Measurements from ENCODE around the gene CDH5.

- no peak for TF ChIP-seq BRCA1 (CRISPR knock-in tag; IDR thresholded peaks at IDR 0.05)
- no peak for TF ChIP-seq ARNTL (CRISPR knock-in tag; IDR thresholded peaks at IDR 0.05)
- TF ChIP-seq ZNF143 (CRISPR knock-in tag; IDR thresholded peaks at IDR 0.05), result no peak
- no peak for TF ChIP-seq KLF9 (CRISPR knock-in tag; IDR thresholded peaks at IDR 0.05; ENCODE audit: low read depth)
- TF ChIP-seq HOXA7 (CRISPR knock-in tag; IDR thresholded peaks at IDR 0.05), result no peak
- TF ChIP-seq TFAP4 (IDR thresholded peaks at IDR 0.05; ENCODE audit: borderline replicate concordance, low read depth), result no peak
- no peak for TF ChIP-seq MLX (CRISPR knock-in tag; IDR thresholded peaks at IDR 0.05)
- TF ChIP-seq SAFB2 (CRISPR knock-in tag; IDR thresholded peaks at IDR 0.05; ENCODE audit: borderline replicate concordance, low read depth), result no peak
- TF ChIP-seq ZC3H13 (CRISPR knock-in tag; IDR thresholded peaks at IDR 0.05), result no peak
- TF ChIP-seq IKZF5 (CRISPR knock-in tag; IDR thresholded peaks at IDR 0.05), result no peak
These were observed 31.5 kb upstream of the CDH5 start for GRCh38 chr16:66334853-66335574.

Measured in HepG2 (cell line).